ENCODE data around the gene DMAC2.
"Not testable (repeated sequence)": the region's sequence is repeated elsewhere in the genome, so short reads cannot be mapped to it uniquely, and the experiment has no call there.

The DMAC2 gene

DNA sequence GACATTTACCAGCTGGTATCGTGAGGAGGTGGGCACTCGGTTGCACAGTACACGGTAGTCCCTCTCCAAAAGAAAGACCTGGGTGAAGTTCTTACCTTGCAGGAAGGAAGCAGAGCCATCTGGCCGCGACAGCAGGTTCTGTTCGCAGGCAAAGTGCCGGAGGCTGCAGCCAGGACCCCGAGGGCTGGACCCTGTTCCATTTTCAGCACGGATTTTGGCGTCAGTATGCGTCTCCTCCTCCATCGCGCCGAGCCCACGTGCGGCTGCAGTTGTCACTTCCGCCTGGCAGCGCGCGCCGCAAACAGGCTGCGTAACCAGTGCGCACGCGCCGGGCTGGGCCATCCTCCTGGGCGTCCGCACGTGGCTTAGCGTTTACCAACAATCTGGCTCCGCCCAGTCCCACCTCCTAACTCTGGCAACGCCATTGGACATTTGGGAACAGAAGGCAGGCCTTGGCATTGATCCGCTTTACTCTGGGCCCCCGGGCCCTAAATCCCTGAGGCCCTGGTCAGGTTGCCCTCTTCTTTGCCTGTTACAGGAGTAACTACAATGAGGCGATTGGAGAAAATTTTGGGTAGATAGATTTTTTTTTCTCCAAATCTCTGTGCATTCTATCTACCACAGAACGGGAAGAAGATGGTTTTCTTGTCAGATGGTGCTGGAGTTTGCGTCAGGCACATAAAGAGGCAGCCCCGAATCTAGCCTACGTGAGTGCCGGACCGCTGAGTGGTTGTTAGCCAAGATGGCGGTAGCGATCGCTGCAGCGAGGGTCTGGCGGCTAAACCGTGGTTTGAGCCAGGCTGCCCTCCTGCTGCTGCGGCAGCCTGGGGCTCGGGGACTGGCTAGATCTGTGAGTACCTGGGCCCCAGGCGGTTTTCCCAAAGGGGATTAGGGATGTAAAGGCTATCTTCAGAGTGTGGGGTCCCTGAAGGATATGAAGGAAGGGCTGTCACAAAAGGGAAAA, 42.3 kb downstream of the DMAC2 start, which contains the start of the genes BCKDHA and EXOSC5:
Gene BCKDHA (plus strand): TSS at position 733 of the 964 bp plus-strand sequence. CDS start 10 bp downstream, at position 743.
Gene EXOSC5 (minus strand): TSS at position 274 of the 964 bp plus-strand sequence. CDS start 31 bp downstream, at position 243.
- DNase-seq = peak; percentile 100

DNA sequence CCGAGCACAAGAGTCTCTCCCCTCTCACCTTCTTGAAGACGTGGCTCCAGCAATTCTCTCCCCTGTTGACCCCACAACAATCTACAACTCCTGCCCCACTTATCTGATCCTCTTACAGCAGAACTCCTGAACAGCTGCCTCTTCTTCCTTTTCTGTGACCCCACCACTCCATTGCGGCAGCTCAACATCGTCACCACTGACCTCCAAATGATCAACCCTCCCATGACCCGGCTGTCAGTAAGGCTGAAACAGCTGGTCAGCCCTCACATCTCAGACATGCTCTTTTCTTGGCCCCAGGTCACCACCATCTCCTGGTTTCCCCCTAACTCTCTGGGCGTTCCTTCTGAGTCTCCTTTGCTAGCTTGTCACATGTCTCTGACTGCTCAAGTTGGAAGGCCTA, 44.4 kb downstream of the DMAC2 start:
- DNase-seq = no peak

DNA sequence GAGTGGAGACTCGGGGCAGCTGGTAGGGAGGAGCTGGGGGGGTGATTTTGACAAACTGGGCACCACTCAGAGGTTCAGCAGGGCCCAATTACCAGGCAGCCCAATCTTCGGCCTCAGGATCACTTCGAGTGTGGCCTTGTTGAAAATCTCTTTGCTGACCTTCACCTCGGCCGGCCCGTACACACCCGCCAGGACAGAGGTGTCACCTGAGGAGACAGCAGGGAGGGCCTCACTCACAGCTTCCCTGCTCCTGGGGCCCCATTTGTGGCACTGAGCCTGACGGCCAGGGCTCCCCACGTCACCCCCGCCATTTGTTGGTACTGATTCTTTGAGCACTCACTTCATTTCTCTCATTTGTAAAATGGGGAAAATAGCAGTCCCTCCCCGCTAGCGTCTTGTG, 46.9 kb downstream of the DMAC2 start:
- no peak for DNase-seq

DNA sequence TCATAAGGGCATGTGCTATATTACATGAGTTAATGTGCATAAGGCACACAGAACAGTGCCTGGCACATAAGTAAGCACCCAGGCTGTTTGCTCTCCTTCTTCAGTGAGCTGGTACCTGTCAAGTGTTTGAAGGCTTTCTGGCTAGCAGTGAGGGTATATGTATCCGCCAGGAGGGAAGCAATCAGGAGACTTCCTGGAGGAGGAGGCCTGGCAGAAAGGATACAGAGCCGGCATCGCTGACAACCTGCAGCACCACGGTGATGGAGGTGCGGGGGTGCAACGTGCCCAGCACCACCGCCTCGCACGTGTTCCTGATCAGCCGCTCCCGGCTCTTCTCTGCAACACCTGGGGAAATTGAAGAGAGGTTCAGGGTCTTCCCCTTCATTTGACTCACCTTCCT, 48.1 kb downstream of the DMAC2 start:
- DNase-seq = no peak

DNA sequence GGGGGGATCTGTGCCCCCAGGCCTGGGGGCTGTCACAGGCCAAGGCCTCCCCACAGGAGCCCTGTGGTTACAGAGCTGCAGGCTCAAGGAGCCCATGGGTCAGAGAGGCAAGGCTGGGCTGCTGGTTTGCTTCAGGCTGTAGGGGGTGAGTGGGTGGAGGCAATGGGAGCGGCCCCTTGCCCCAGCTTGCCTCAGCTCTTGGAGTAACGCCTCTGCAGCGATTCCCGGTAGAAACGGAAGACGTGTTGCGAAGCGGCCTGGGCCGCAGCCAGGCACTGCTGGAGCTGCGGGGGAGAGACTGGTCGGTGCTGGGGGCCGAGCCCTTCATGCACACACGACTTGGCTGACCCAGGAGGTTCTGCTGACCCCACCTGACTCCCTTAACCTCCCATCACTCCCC, 53.3 kb downstream of the DMAC2 start:
- DNase-seq = no peak

DNA sequence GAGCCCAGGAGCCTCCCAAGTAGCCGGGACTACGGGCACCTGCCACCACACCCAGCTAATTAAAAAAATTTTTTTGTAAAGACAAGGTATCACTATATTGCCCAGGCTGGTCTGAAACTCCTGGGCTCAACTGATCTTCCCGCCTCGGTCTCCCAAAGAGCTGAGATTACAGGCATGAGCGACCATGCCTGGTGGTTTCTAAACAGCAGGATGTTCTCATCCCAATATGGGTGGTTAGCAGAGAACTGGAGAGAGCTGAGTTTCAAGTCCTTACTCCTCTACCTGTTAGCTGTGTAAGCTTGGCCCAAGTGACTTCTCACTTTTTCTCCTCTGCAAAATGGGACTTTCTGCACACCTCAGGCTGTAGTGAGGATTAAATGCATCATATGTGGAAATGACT, 55.4 kb downstream of the DMAC2 start:
- no peak for DNase-seq

DNA sequence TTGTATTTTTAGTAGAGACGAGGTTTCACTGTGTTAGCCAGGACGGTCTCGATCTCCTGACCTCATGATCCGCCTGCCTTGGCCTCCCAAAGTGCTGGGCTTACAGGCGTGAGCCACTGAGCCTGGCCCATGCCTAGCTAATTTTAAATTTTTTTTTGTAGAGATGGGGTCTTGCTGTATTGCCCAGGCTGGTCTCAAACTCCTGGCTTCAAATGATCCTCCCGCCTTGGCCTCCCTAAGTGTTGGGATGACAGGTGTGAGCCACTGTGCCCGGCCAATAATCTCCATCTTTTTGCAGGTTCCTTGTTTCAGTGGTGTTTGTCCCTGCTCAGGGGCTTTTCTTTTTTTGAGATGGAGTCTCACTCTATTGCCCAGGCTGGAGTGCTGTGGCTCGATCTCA, 58.2 kb downstream of the DMAC2 start:
- DNase-seq = not testable (repeated sequence)
